ENCODE data around the gene PLIN5. TPM values are rescaled to one million over a fixed set of nuclear protein-coding genes. Genes with fewer than 3 reads are reported as not detected.

The PLIN5 gene
- total RNA-seq, 3 donors from 2014 or later: 10.4 to 26.2 (median 15.4) TPM

- no peaks in the 10 kb centered on the region for H3K27me3 ChIP-seq
- no peak for TF ChIP-seq POLR2AphosphoS5 (IDR thresholded peaks at IDR 0.05)
- TF ChIP-seq CTCF (IDR thresholded peaks at IDR 0.05): no peak
- H3K9me3 ChIP-seq: no peaks in the 10 kb centered on the region
- H3K4me3 ChIP-seq: no peak overlapping the region
- H3K27ac ChIP-seq: no peak overlapping the region
- intact Hi-C loops (cut with DNase I; ENCODE audit: low total_unique reads): no loop called here
- no peak for DNase-seq (ENCODE audit: low spot score in 2 of 2)
- no peaks in the 10 kb centered on the region for H3K4me1 ChIP-seq
- H3K36me3 ChIP-seq: no peaks in the 10 kb centered on the region
These were observed 41.7 kb downstream of the PLIN5 start for GRCh38 chr19:4493104-4493928.

GRCh38 chr19:4492337-4493103 lies 42.5 kb downstream of the PLIN5 start:
- TF ChIP-seq CTCF (IDR thresholded peaks at IDR 0.05) (no peak), POLR2A (IDR thresholded peaks at IDR 0.05) (no peak), POLR2AphosphoS5 (IDR thresholded peaks at IDR 0.05) (no peak)
- no peaks in the 10 kb centered on the region for H3K36me3 ChIP-seq
- no peak overlapping the region for H3K4me3 ChIP-seq

GRCh38 chr19:4491446-4491845 lies 43.6 kb downstream of the PLIN5 start:
- Histone ChIP-seq H3K4me1 (no peaks in the 10 kb centered on the region), H3K9me3 (no peaks in the 10 kb centered on the region), H3K4me3 (no peak overlapping the region), H3K27ac (no peak overlapping the region), H3K36me3 (no peaks in the 10 kb centered on the region), H3K27me3 (no peaks in the 10 kb centered on the region)
- no peak for TF ChIP-seq POLR2A (IDR thresholded peaks at IDR 0.05)
- no peak for TF ChIP-seq CTCF (IDR thresholded peaks at IDR 0.05)
- TF ChIP-seq POLR2AphosphoS5 (IDR thresholded peaks at IDR 0.05): no peak
- intact Hi-C loops (cut with DNase I; ENCODE audit: low total_unique reads): no loop called here
- DNase-seq (ENCODE audit: low spot score in 2 of 2): no peak

More at GRCh38 chr19:4492337-4493103, 42.5 kb downstream of the PLIN5 start:
- no peak for DNase-seq (ENCODE audit: low spot score in 2 of 2)
- Histone ChIP-seq H3K27me3 (no peaks in the 10 kb centered on the region), H3K27ac (no peak overlapping the region), H3K4me1 (no peaks in the 10 kb centered on the region), H3K9me3 (no peaks in the 10 kb centered on the region)
- intact Hi-C loops (cut with DNase I; ENCODE audit: low total_unique reads): no loop called here

- H3K9me3 ChIP-seq: no peaks in the 10 kb centered on the region
- no peak overlapping the region for H3K4me3 ChIP-seq
- intact Hi-C loops (cut with DNase I; ENCODE audit: low total_unique reads): no loop called here
- no peaks in the 10 kb centered on the region for H3K36me3 ChIP-seq
- no peaks in the 10 kb centered on the region for H3K27me3 ChIP-seq
- TF ChIP-seq POLR2AphosphoS5 (IDR thresholded peaks at IDR 0.05) (no peak), POLR2A (IDR thresholded peaks at IDR 0.05) (no peak), CTCF (IDR thresholded peaks at IDR 0.05) (no peak)
- H3K4me1 ChIP-seq: no peaks in the 10 kb centered on the region
- DNase-seq (ENCODE audit: low spot score in 2 of 2): no peak
- H3K27ac ChIP-seq: no peak overlapping the region
These were observed 46.5 kb downstream of the PLIN5 start for GRCh38 chr19:4488496-4488895.

GRCh38 chr19:4487572-4487971 lies 47.5 kb downstream of the PLIN5 start:
- no peak for DNase-seq (ENCODE audit: low spot score in 2 of 2)
- H3K4me1 ChIP-seq: no peaks in the 10 kb centered on the region
- H3K9me3 ChIP-seq: no peaks in the 10 kb centered on the region
- no peaks in the 10 kb centered on the region for H3K36me3 ChIP-seq
- H3K4me3 ChIP-seq: no peak overlapping the region
- no peaks in the 10 kb centered on the region for H3K27me3 ChIP-seq
- TF ChIP-seq POLR2A (IDR thresholded peaks at IDR 0.05): no peak
- TF ChIP-seq POLR2AphosphoS5 (IDR thresholded peaks at IDR 0.05): no peak
- TF ChIP-seq CTCF (IDR thresholded peaks at IDR 0.05): no peak
- intact Hi-C loops (cut with DNase I; ENCODE audit: low total_unique reads): no loop called here
- no peak overlapping the region for H3K27ac ChIP-seq

Data from breast epithelium (tissue), 4 donors.